ENCODE measurements around the gene RHEB. TPM values are rescaled to one million over a fixed set of nuclear protein-coding genes. Genes with fewer than 3 reads are reported as not detected.
A peak's percentile ranks its signal among the peaks of the same experiment; 100 is the strongest.
"Not testable (repeated sequence)": the region's sequence is repeated elsewhere in the genome, so short reads cannot be mapped to it uniquely, and the experiment has no call there.

Gene RHEB
- total and polyA plus RNA-seq, 2 experiments from 2014 or later: 111 to 135 TPM

GRCh38 chr7:151540146-151540545 is 20.5 kb upstream of the RHEB start:
- WGBS (ENCODE audit: low lambda C conversion rate, missing lambda C conversion rate): 93% methylated on average over 4 of the region's 4 CpGs
- H3K36me3 ChIP-seq (replicated peaks; ENCODE audit: insufficient read depth, low read depth): no peaks in the 10 kb centered on the region
- H3K9me2 ChIP-seq (replicated peaks; ENCODE audit: insufficient read depth): no peaks in the 10 kb centered on the region
- H2AFZ ChIP-seq: no peak overlapping the region
- TF ChIP-seq EZH2phosphoT487 (IDR thresholded peaks at IDR 0.05; ENCODE audit: low read depth, severe bottlenecking, unreplicated experiment) (no peak), EZH2 (IDR thresholded peaks at IDR 0.05; ENCODE audit: borderline replicate concordance) (no peak)
- TF ChIP-seq, protein P1, sequence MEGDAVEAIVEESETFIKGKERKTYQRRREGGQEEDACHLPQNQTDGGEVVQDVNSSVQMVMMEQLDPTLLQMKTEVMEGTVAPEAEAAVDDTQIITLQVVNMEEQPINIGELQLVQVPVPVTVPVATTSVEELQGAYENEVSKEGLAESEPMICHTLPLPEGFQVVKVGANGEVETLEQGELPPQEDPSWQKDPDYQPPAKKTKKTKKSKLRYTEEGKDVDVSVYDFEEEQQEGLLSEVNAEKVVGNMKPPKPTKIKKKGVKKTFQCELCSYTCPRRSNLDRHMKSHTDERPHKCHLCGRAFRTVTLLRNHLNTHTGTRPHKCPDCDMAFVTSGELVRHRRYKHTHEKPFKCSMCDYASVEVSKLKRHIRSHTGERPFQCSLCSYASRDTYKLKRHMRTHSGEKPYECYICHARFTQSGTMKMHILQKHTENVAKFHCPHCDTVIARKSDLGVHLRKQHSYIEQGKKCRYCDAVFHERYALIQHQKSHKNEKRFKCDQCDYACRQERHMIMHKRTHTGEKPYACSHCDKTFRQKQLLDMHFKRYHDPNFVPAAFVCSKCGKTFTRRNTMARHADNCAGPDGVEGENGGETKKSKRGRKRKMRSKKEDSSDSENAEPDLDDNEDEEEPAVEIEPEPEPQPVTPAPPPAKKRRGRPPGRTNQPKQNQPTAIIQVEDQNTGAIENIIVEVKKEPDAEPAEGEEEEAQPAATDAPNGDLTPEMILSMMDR (IDR thresholded peaks at IDR 0.05; ENCODE audit: poor library complexity): no peak
- H3K79me2 ChIP-seq: no peaks in the 10 kb centered on the region
- H3K4me1 ChIP-seq (ENCODE audit: insufficient read depth): no peaks in the 10 kb centered on the region
- H3K4me3 ChIP-seq: no peak overlapping the region
- no peak overlapping the region for H3K4me2 ChIP-seq
- no peak for DNase-seq (ENCODE audit: low spot score)
- no peaks in the 10 kb centered on the region for H4K20me1 ChIP-seq (ENCODE audit: insufficient read depth, poor library complexity, severe bottlenecking)
- no peaks in the 10 kb centered on the region for H3K9me3 ChIP-seq (ENCODE audit: low read depth)
- no peak overlapping the region for H3K27ac ChIP-seq
- H3K27me3 ChIP-seq: no peaks in the 10 kb centered on the region

GRCh38 chr7:151539088-151539671 is 19.5 kb upstream of the RHEB start:
- Histone ChIP-seq H3K9me2 (replicated peaks; ENCODE audit: insufficient read depth) (no peaks in the 10 kb centered on the region), H3K9me3 (ENCODE audit: low read depth) (no peaks in the 10 kb centered on the region), H3K4me3 (no peak overlapping the region), H3K4me2 (peak overlapping the region; percentile 16), H2AFZ (no peak overlapping the region), H3K79me2 (no peaks in the 10 kb centered on the region), H3K27me3 (no peaks in the 10 kb centered on the region), H3K36me3 (replicated peaks; ENCODE audit: insufficient read depth, low read depth) (no peaks in the 10 kb centered on the region), H3K27ac (no peak overlapping the region), H4K20me1 (ENCODE audit: insufficient read depth, poor library complexity, severe bottlenecking) (no peaks in the 10 kb centered on the region), H3K4me1 (ENCODE audit: insufficient read depth) (no peaks in the 10 kb centered on the region)
- TF ChIP-seq, protein P1 (IDR thresholded peaks at IDR 0.05; ENCODE audit: poor library complexity): no peak
- TF ChIP-seq EZH2 (IDR thresholded peaks at IDR 0.05; ENCODE audit: borderline replicate concordance) (no peak), EZH2phosphoT487 (IDR thresholded peaks at IDR 0.05; ENCODE audit: low read depth, severe bottlenecking, unreplicated experiment) (no peak)
- 63% methylated on average over 9 of the region's 9 CpGs for WGBS (ENCODE audit: low lambda C conversion rate, missing lambda C conversion rate)
- peak; percentile 29 for DNase-seq (ENCODE audit: low spot score)

DNA sequence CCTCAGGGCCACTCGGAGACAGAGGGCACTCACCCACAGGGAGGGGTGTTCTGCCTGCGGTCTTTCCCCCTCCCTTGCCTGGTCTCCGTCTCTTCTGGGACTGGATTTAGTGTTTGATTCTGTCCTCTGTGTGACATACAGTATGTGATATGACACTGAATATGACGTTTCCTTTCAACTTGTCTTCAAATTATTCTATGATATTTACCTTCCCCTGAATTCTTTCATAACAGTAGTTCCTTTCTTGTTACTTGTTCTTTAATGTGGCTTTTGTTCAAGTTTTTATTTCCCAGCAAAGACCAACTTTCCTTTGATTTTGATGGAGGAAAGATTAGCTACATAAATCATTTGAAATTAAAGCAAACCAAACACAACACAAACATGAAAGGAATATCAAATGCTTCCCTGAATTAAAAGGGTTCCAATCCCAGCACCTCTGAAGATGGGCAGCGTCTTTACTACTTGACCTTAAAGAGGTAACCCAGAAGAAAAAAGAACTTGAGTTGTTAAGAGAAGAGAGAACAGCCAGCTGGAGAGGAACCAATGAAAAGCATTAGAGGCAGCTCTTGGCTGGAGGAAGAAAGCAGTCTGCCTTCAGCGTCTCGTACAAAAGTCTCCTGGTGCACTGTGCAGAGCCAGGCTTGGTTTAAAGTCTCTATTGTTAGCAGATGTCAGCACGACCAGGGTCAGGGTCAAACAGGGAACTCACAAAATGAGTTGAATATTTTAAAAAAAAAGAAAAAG is 18.3 kb upstream of the RHEB start:
- H3K9me3 ChIP-seq (ENCODE audit: low read depth): no peaks in the 10 kb centered on the region
- no peak overlapping the region for H3K4me3 ChIP-seq
- no peaks in the 10 kb centered on the region for H3K79me2 ChIP-seq
- 53% methylated on average over 8 of the region's 8 CpGs for WGBS (ENCODE audit: low lambda C conversion rate, missing lambda C conversion rate)
- no peaks in the 10 kb centered on the region for H3K9me2 ChIP-seq (replicated peaks; ENCODE audit: insufficient read depth)
- no peaks in the 10 kb centered on the region for H3K27me3 ChIP-seq
- no peaks in the 10 kb centered on the region for H3K36me3 ChIP-seq (replicated peaks; ENCODE audit: insufficient read depth, low read depth)
- H3K4me1 ChIP-seq (ENCODE audit: insufficient read depth): no peaks in the 10 kb centered on the region
- TF ChIP-seq EZH2phosphoT487 (IDR thresholded peaks at IDR 0.05; ENCODE audit: low read depth, severe bottlenecking, unreplicated experiment) (no peak), EZH2 (IDR thresholded peaks at IDR 0.05; ENCODE audit: borderline replicate concordance) (no peak)
- TF ChIP-seq, protein P1 (IDR thresholded peaks at IDR 0.05; ENCODE audit: poor library complexity): no peak
- no peaks in the 10 kb centered on the region for H4K20me1 ChIP-seq (ENCODE audit: insufficient read depth, poor library complexity, severe bottlenecking)
- no peak overlapping the region for H2AFZ ChIP-seq
- no peak overlapping the region for H3K4me2 ChIP-seq
- no peak for DNase-seq (ENCODE audit: low spot score)
- H3K27ac ChIP-seq: no peak overlapping the region

- not testable (repeated sequence) for H3K27me3 ChIP-seq; DNase-seq (ENCODE audit: low spot score); H3K9me3 ChIP-seq (ENCODE audit: low read depth); H3K27ac ChIP-seq; H3K36me3 ChIP-seq (replicated peaks; ENCODE audit: insufficient read depth, low read depth); H3K4me3 ChIP-seq; H2AFZ ChIP-seq; H3K4me1 ChIP-seq (ENCODE audit: insufficient read depth); H3K79me2 ChIP-seq; H3K4me2 ChIP-seq; H4K20me1 ChIP-seq (ENCODE audit: insufficient read depth, poor library complexity, severe bottlenecking); H3K9me2 ChIP-seq (replicated peaks; ENCODE audit: insufficient read depth)
- WGBS (ENCODE audit: low lambda C conversion rate, missing lambda C conversion rate): 94% methylated on average over 2 of the region's 2 CpGs
Measured at GRCh38 chr7:151536178-151536577, 16.5 kb upstream of the RHEB start.

Data from hepatocyte (in vitro differentiated cells).